Tibial nerve (tissue), 4 donors: ENCODE results near the gene KCNK7.

Experiments
- EP300 ChIP-seq, 2 donors: sonication (generic); formaldehyde crosslinking; IDR thresholded peaks; one replicate each; pipeline ENCODE4 v1.6.1; 2017; ENCODE audit warnings: antibody characterized with exemption in 2 of 2, mild to moderate bottlenecking in 1 of 2
- POLR2A ChIP-seq, 2 donors: fragments of 450-650 bp; IDR thresholded peaks; one replicate each; pipeline ENCODE4 v1.6.1; 2017; ENCODE audit warnings: antibody characterized with exemption in 2 of 2, mild to moderate bottlenecking in 2 of 2, moderate library complexity in 2 of 2
- TF ChIP-seq, protein P1 (sequence below), 5 experiments: fragments of 200-600 bp in 3 of 5; fragments of 450-650 bp in 2 of 5; sonication (generic) in 3 of 5; IDR thresholded peaks; one replicate each; pipeline ENCODE4 v1.5.1; 2016 to 2019; ENCODE audit warnings: antibody characterized with exemption in 5 of 5, mild to moderate bottlenecking in 3 of 5, moderate library complexity in 2 of 5

DNA sequence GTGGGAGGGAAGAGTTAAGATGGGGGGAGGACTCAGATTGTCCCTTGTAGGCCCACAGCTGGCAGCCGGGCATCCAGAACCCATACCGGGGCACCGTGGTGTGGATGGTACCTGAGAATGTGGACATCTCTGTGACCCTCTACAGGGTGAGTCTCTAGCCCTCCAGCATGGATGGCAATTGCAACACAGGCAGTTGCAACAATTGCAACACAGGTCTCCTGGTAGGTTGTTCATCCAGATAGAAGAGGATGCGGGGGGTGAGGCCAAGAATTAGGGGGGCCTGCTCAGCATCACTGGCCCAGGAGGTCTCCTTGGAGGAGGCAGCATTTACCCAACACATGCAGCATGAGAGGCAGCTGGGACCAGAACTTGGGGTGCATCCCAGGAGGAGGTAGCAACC is 16.3 kb downstream of the KCNK7 start:
- TF ChIP-seq, protein P1, sequence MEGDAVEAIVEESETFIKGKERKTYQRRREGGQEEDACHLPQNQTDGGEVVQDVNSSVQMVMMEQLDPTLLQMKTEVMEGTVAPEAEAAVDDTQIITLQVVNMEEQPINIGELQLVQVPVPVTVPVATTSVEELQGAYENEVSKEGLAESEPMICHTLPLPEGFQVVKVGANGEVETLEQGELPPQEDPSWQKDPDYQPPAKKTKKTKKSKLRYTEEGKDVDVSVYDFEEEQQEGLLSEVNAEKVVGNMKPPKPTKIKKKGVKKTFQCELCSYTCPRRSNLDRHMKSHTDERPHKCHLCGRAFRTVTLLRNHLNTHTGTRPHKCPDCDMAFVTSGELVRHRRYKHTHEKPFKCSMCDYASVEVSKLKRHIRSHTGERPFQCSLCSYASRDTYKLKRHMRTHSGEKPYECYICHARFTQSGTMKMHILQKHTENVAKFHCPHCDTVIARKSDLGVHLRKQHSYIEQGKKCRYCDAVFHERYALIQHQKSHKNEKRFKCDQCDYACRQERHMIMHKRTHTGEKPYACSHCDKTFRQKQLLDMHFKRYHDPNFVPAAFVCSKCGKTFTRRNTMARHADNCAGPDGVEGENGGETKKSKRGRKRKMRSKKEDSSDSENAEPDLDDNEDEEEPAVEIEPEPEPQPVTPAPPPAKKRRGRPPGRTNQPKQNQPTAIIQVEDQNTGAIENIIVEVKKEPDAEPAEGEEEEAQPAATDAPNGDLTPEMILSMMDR (IDR thresholded peaks at IDR 0.05), result no peak
- TF ChIP-seq POLR2A (IDR thresholded peaks at IDR 0.05), result no peak
- no peak for TF ChIP-seq EP300 (IDR thresholded peaks at IDR 0.05)
